Ishikawa (cell line): ENCODE data around the gene CAPRIN1.

Experiments used
- CEBPB ChIP-seq: IDR thresholded peaks from 2 replicates; pipeline ENCODE4 v1.6.1; 2012
- CREB1 ChIP-seq: IDR thresholded peaks from 2 replicates; pipeline ENCODE4 v1.6.1; 2012; ENCODE audit warnings: low read depth
- EGR1 ChIP-seq: IDR thresholded peaks from 2 replicates; pipeline ENCODE4 v1.6.1; 2012
- EP300 ChIP-seq: IDR thresholded peaks from 2 replicates; pipeline ENCODE4 v1.6.1; 2012; ENCODE audit warnings: borderline replicate concordance
- FOXM1 ChIP-seq: IDR thresholded peaks from 2 replicates; pipeline ENCODE4 v1.6.1; 2012; ENCODE audit warnings: low read depth, borderline replicate concordance
- NFIC ChIP-seq: IDR thresholded peaks from 2 replicates; pipeline ENCODE4 v1.6.1; 2012
- RAD21 ChIP-seq: IDR thresholded peaks from 2 replicates; pipeline ENCODE4 v1.6.1; 2012; ENCODE audit warnings: low read depth
- REST ChIP-seq: IDR thresholded peaks from 2 replicates; pipeline ENCODE4 v1.6.1; 2012; ENCODE audit warnings: low read depth, mild to moderate bottlenecking
- TAF1 ChIP-seq: IDR thresholded peaks from 2 replicates; pipeline ENCODE4 v1.6.1; 2012; ENCODE audit warnings: low read depth, mild to moderate bottlenecking
- TCF12 ChIP-seq: IDR thresholded peaks from 2 replicates; pipeline ENCODE4 v1.6.1; 2012; ENCODE audit warnings: low read depth
- TEAD4 ChIP-seq: IDR thresholded peaks from 2 replicates; pipeline ENCODE4 v1.6.1; 2012
- USF1 ChIP-seq: IDR thresholded peaks from 2 replicates; pipeline ENCODE4 v1.6.1; 2012
- YY1 ChIP-seq: IDR thresholded peaks from 2 replicates; pipeline ENCODE4 v1.6.1; 2012; ENCODE audit warnings: low read depth
- ZBTB7A ChIP-seq: IDR thresholded peaks from 2 replicates; pipeline ENCODE4 v1.6.1; 2012; ENCODE audit warnings: low read depth
- TF ChIP-seq, protein P1 (sequence below): IDR thresholded peaks from 2 replicates; pipeline ENCODE4 v1.6.1; 2012

The CAPRIN1 gene

GRCh38 chr11:34140149-34140548, 88.6 kb downstream of the CAPRIN1 start:
- TF ChIP-seq CREB1, result no peak
- no peak for TF ChIP-seq TEAD4
- no peak for TF ChIP-seq REST
- no peak for TF ChIP-seq USF1
- TF ChIP-seq ZBTB7A, result no peak
- TF ChIP-seq EGR1, result no peak
- TF ChIP-seq NFIC, result no peak
- no peak for TF ChIP-seq EP300
- no peak for TF ChIP-seq CEBPB
- TF ChIP-seq RAD21, result no peak
- TF ChIP-seq, protein P1, sequence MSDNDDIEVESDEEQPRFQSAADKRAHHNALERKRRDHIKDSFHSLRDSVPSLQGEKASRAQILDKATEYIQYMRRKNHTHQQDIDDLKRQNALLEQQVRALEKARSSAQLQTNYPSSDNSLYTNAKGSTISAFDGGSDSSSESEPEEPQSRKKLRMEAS, result no peak
- TF ChIP-seq FOXM1, result no peak
- TF ChIP-seq TCF12, result no peak
- TF ChIP-seq YY1, result no peak
- no peak for TF ChIP-seq TAF1

DNA sequence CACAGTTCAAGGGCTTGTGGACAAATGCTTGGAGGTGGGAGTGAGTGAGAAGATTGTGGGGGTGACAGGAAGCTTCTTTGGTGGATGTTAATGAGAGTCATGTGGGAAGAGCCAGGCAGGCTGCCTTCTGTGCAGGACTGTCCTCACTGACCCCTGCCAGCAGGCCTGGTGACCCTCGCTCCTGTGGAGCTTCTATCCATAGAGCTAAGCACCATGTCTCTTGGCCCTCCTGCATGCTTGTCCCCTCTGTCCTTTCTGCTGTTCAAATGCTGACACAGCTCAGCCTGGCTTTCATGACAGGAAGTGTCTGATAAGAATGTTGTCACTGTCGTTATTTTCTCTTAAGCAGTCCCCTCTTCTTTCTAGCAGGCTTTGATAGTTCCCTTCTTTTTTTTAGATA, 91.5 kb downstream of the CAPRIN1 start:
- TF ChIP-seq TCF12 (no peak), CEBPB (no peak), NFIC (no peak), REST (no peak), CREB1 (no peak), TEAD4 (no peak), EGR1 (no peak), ZBTB7A (no peak), TAF1 (no peak), FOXM1 (no peak), RAD21 (no peak)
- TF ChIP-seq, protein P1, result no peak

DNA sequence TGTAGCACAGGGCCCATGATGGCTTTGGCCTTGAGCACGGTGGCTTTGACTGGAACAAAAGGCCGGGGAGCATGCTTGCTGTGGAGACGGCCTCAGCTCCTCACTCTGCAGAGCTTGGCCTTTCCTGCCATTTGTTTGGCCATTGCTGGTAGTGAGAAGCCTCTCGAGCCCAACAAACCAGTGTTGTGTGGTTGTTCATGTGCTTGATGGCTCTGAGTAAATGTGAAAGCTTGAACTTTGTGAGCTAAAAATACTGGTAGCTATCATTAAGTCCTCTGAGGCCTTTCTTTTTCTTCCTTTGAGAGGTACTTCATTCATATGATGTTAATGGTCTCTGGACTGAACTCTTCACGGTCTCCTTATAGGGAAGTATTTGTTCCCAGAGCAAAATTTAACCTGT, 93.5 kb downstream of the CAPRIN1 start:
- no peak for TF ChIP-seq TCF12
- TF ChIP-seq TAF1, result no peak
- TF ChIP-seq RAD21, result no peak
- TF ChIP-seq FOXM1, result no peak
- no peak for TF ChIP-seq NFIC
- TF ChIP-seq USF1, result no peak
- TF ChIP-seq CEBPB, result no peak
- TF ChIP-seq ZBTB7A, result no peak
- TF ChIP-seq YY1, result no peak
- TF ChIP-seq, protein P1, result no peak
- TF ChIP-seq EP300, result no peak
- TF ChIP-seq EGR1, result no peak
- TF ChIP-seq CREB1, result no peak

- TF ChIP-seq CEBPB (no peak), NFIC (no peak), RAD21 (no peak), CREB1 (no peak), YY1 (no peak), FOXM1 (no peak), ZBTB7A (no peak), USF1 (no peak), EP300 (no peak), TEAD4 (no peak), TAF1 (no peak), EGR1 (no peak), TCF12 (no peak), REST (no peak)
- TF ChIP-seq, protein P1, result no peak
Measured at GRCh38 chr11:34145847-34146381, 94.4 kb downstream of the CAPRIN1 start.
